Fibroblast of lung (primary cell): ENCODE results near the gene OGDHL. TPM values are rescaled to one million over a fixed set of nuclear protein-coding genes. Genes with fewer than 3 reads are reported as not detected.
A peak's percentile ranks its signal among the peaks of the same experiment; 100 is the strongest.

Source experiments
- DNase-seq, 2 donors: peaks; one replicate each; pipeline versions ENCODE4 v3.0.0 to v3.0.0-alpha.2; 2010; ENCODE audit warnings: low read depth in 2 of 2
- H2AFZ ChIP-seq: 2 replicates; pipeline ENCODE4 v1.5.1; 2012; ENCODE audit warnings: low read length, control low read depth, inconsistent platforms
- H3K27ac ChIP-seq: 2 replicates; pipeline ENCODE4 v1.5.1; 2011; ENCODE audit warnings: low read length, control low read depth; ENCODE audit not compliant: insufficient read depth
- H3K27me3 ChIP-seq: 2 replicates; pipeline ENCODE4 v1.5.1; 2011; ENCODE audit warnings: mild to moderate bottlenecking, low read length; ENCODE audit not compliant: control insufficient read depth, insufficient read depth
- H3K36me3 ChIP-seq: 2 replicates; pipeline ENCODE4 v1.5.1; 2011; ENCODE audit warnings: low read length; ENCODE audit not compliant: control insufficient read depth, insufficient read depth
- H3K4me1 ChIP-seq: 2 replicates; pipeline ENCODE4 v1.5.1; 2011; ENCODE audit warnings: low read length; ENCODE audit not compliant: control insufficient read depth, insufficient read depth; ENCODE audit errors: extremely low read depth
- H3K4me2 ChIP-seq: 2 replicates; pipeline ENCODE4 v1.5.1; 2011; ENCODE audit warnings: low read length, control low read depth; ENCODE audit not compliant: insufficient read depth; ENCODE audit errors: extremely low read depth
- H3K4me3 ChIP-seq, 4 experiments: fragments of 200-600 bp in 1 of 4; sonication (generic) in 1 of 4; replicated peaks in 1 of 4; 2 replicates each; pipeline ENCODE4 v1.5.1; 2011 to 2016; ENCODE audit warnings: low read length in 4 of 4, low read depth in 3 of 4, mild to moderate bottlenecking in 3 of 4, control low read depth in 2 of 4, inconsistent platforms in 1 of 4, mixed read lengths in 1 of 4; ENCODE audit not compliant: insufficient read depth in 1 of 4; ENCODE audit errors: control extremely low read depth in 1 of 4
- H3K79me2 ChIP-seq: 2 replicates; pipeline ENCODE4 v1.5.1; 2012; ENCODE audit warnings: mild to moderate bottlenecking, low read length, inconsistent platforms; ENCODE audit not compliant: control insufficient read depth, insufficient read depth
- H3K9ac ChIP-seq: 2 replicates; pipeline ENCODE4 v1.5.1; 2011; ENCODE audit warnings: mild to moderate bottlenecking, low read length, control low read depth; ENCODE audit not compliant: insufficient read depth
- H3K9me3 ChIP-seq: 2 replicates; pipeline ENCODE4 v1.5.1; 2012; ENCODE audit warnings: low read depth, low read length; ENCODE audit not compliant: control insufficient read depth, insufficient read depth
- H4K20me1 ChIP-seq: 2 replicates; pipeline ENCODE4 v1.5.1; 2011; ENCODE audit warnings: low read length; ENCODE audit not compliant: control insufficient read depth, insufficient read depth; ENCODE audit errors: extremely low read depth
- EZH2 ChIP-seq: IDR thresholded peaks from 2 replicates; pipeline ENCODE4 v1.5.1; 2012; ENCODE audit warnings: low read length, control low read depth, mild to moderate bottlenecking; ENCODE audit errors: missing control alignments
- polyA minus RNA-seq: library from RNA; depleted of rRNA, polyadenylated mRNA; stranded (reverse); fragments of >200 nt; gene quantifications from 2 replicates; pipeline ENCODE4 v1.2.3, GENCODE V29; 2011; ENCODE audit warnings: low replicate concordance
- polyA plus RNA-seq, 2 donors: library from polyadenylated mRNA; depleted of rRNA in 1 of 2; stranded (reverse) in 1 of 2; unstranded in 1 of 2; fragments of >200 nt; gene quantifications; 2 replicates each; pipeline ENCODE4 v1.2.1, GENCODE V29; 2011 to 2012; ENCODE audit warnings: missing spikeins in 1 of 2
- total RNA-seq: library from RNA; depleted of rRNA; stranded (reverse); fragments of >200 nt; gene quantifications from 2 replicates; pipeline ENCODE4 v1.2.1, GENCODE V29; 2014
- TF ChIP-seq, protein P1 (sequence below), 2 donors: IDR thresholded peaks in 1 of 2; conservative IDR thresholded peaks in 1 of 2; 1 replicate in 1 of 2; 2 replicates in 1 of 2; pipeline ENCODE4 v1.5.1; 2011 to 2012; ENCODE audit warnings: low read length in 2 of 2, control low read depth in 1 of 2, inconsistent platforms in 1 of 2, low read depth in 1 of 2, mild to moderate bottlenecking in 1 of 2

OGDHL gene
- total RNA-seq: under 0.01 TPM in 2 replicates
- 0.06 and 0.08 TPM in 2 replicates for polyA plus RNA-seq
- 0.03 and 0.05 TPM in 2 replicates for polyA plus RNA-seq (2012)
- not detected in 2 replicates for polyA minus RNA-seq

- TF ChIP-seq, protein P1, sequence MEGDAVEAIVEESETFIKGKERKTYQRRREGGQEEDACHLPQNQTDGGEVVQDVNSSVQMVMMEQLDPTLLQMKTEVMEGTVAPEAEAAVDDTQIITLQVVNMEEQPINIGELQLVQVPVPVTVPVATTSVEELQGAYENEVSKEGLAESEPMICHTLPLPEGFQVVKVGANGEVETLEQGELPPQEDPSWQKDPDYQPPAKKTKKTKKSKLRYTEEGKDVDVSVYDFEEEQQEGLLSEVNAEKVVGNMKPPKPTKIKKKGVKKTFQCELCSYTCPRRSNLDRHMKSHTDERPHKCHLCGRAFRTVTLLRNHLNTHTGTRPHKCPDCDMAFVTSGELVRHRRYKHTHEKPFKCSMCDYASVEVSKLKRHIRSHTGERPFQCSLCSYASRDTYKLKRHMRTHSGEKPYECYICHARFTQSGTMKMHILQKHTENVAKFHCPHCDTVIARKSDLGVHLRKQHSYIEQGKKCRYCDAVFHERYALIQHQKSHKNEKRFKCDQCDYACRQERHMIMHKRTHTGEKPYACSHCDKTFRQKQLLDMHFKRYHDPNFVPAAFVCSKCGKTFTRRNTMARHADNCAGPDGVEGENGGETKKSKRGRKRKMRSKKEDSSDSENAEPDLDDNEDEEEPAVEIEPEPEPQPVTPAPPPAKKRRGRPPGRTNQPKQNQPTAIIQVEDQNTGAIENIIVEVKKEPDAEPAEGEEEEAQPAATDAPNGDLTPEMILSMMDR (conservative IDR thresholded peaks at IDR 0.05 in 1 of 2, IDR thresholded peaks at IDR 0.05 in 1 of 2; ENCODE audit: low read depth in 1 of 2, low read length in 2 of 2): no peak
- TF ChIP-seq EZH2: no peak
- DNase-seq: peak; percentile 23 to 40
- no peaks in the 10 kb centered on the region for H4K20me1 ChIP-seq
- H3K79me2 ChIP-seq: no peaks in the 10 kb centered on the region
- no peak within 1 kb of the TSS for H2AFZ ChIP-seq
- no peaks in the 10 kb centered on the region for H3K4me1 ChIP-seq
- no peak within 1 kb of the TSS for H3K27ac ChIP-seq
- peak within 1 kb of the TSS in 3 of 4 experiments; percentile 31 to 44 (median 37) for H3K4me3 ChIP-seq
- no peaks in the 10 kb centered on the region for H3K9me3 ChIP-seq
- H3K27me3 ChIP-seq: no peaks in the 10 kb centered on the region
- H3K9ac ChIP-seq: no peak within 1 kb of the TSS
- H3K36me3 ChIP-seq: no peaks in the 10 kb centered on the region
- peak within 1 kb of the TSS; percentile 64 for H3K4me2 ChIP-seq
These were observed at the start of gene OGDHL for GRCh38 chr10:49761789-49762565. TSS of gene OGDHL (minus strand) at chr10:49762323. CDS start at chr10:49758592, 3,731 bp downstream.

DNA sequence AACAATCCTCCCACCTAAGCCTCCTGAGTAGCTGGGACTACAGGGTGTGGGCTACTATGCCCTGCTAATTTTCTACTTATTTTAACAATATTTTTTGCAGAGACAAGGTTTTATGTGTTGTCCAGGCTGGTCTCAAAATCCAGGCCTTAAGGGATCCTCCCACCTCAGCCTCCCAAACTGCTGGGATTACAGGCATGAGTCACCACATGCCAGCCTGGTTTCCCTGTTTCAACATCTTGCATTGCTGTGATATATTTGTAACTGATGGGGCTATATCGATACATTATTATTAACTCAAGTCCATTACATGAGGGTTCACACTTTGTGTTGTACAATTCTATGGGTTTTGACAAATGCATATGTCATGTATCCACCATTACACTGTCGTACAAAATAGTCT lies 41.9 kb upstream of the OGDHL start:
- H3K36me3 ChIP-seq: no peaks in the 10 kb centered on the region
- DNase-seq: no peak
- no peaks in the 10 kb centered on the region for H3K9me3 ChIP-seq
- no peak overlapping the region for H2AFZ ChIP-seq
- H3K9ac ChIP-seq: no peak overlapping the region
- H4K20me1 ChIP-seq: no peaks in the 10 kb centered on the region
- H3K4me3 ChIP-seq: no peak overlapping the region
- no peak overlapping the region for H3K4me2 ChIP-seq
- H3K27me3 ChIP-seq: no peaks in the 10 kb centered on the region
- no peaks in the 10 kb centered on the region for H3K79me2 ChIP-seq
- TF ChIP-seq, protein P1 (conservative IDR thresholded peaks at IDR 0.05 in 1 of 2, IDR thresholded peaks at IDR 0.05 in 1 of 2; ENCODE audit: low read depth in 1 of 2, low read length in 2 of 2): no peak
- TF ChIP-seq EZH2: no peak
- H3K4me1 ChIP-seq: no peaks in the 10 kb centered on the region
- H3K27ac ChIP-seq: no peak overlapping the region

DNA sequence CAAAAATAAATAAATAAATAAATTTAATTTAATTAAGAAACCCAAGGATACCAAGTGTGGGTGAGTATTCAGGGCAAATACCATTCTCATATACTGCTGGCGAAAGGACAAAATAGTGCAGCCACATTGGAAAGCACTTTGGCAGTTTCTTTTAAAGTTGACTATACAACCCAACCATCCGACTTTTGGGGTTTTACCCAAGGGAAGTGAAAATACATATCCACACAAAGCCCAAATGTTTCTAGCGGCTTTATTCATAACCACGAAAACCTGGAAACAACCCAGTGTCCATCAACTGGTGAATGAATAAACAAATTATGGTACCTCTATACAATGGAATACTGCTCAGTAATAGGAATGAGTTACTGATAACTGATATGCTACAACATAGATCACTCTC lies 36.2 kb upstream of the OGDHL start:
- peak in 1 of 2 donors; percentile 17 for DNase-seq
- Histone ChIP-seq H3K36me3 (no peaks in the 10 kb centered on the region), H3K79me2 (no peaks in the 10 kb centered on the region), H3K4me3 (no peak overlapping the region), H4K20me1 (no peaks in the 10 kb centered on the region), H3K27me3 (no peaks in the 10 kb centered on the region), H3K9ac (no peak overlapping the region), H3K4me2 (no peak overlapping the region), H2AFZ (no peak overlapping the region), H3K9me3 (no peaks in the 10 kb centered on the region), H3K4me1 (no peaks in the 10 kb centered on the region), H3K27ac (no peak overlapping the region)
- TF ChIP-seq EZH2: no peak
- TF ChIP-seq, protein P1 (conservative IDR thresholded peaks at IDR 0.05 in 1 of 2, IDR thresholded peaks at IDR 0.05 in 1 of 2; ENCODE audit: low read depth in 1 of 2, low read length in 2 of 2): no peak
